SK-N-MC (cell line): ENCODE results near the gene ZNF423.

ENCODE experiments used
- EZH2 ChIP-seq: fragments of 200-600 bp; sonication (generic); IDR thresholded peaks from one replicate; pipeline ENCODE4 v1.6.1; 2017; ENCODE audit warnings: antibody characterized with exemption
- FOXP2 ChIP-seq: optimal IDR thresholded peaks from 2 replicates; pipeline ENCODE3; 2011; ENCODE audit warnings: mild to moderate bottlenecking, moderate library complexity; ENCODE audit not compliant: insufficient read depth; ENCODE audit errors: extremely low read length, control extremely low read depth
- POLR2AphosphoS5 ChIP-seq: IDR thresholded peaks from 2 replicates; pipeline ENCODE4 v1.6.1; 2012; ENCODE audit warnings: mild to moderate bottlenecking, low read depth, low read length, borderline replicate concordance

DNA sequence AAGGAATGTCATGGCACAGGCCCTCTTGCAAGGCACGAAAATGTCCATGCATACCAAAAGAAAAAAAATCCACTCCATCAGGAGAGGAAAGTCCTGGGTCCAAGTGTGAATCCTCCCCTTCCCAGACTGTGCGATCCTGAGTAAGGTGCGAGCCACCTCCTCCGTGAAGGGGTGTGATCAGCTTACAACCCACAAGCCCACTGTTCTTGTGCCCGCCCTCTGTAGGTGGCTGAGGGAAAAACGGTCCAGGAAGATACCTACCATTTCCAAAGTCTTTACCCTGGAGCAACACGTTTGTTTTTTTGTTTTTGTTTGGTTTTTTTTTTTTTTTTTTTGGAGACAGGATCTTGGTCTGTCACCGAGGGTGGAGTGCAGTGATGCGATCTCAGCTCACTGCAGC lies 116.5 kb downstream of the ZNF423 start:
- TF ChIP-seq EZH2 (no peak), POLR2AphosphoS5 (no peak), FOXP2 (no peak)
